Epidermal melanocyte (primary cell): ENCODE measurements around the gene TRIO.

Source experiments
- DNase-seq: peaks from one replicate; pipeline ENCODE4 v3.0.0; 2011; ENCODE audit warnings: low spot score; ENCODE audit not compliant: insufficient read length

TRIO gene

GRCh38 chr5:14286574-14287421, 143.7 kb downstream of the TRIO start:
- no peak for DNase-seq

GRCh38 chr5:14292766-14293658, 149.9 kb downstream of the TRIO start:
- DNase-seq, result no peak

GRCh38 chr5:14295610-14296009, 152.5 kb downstream of the TRIO start:
- no peak for DNase-seq

- no peak for DNase-seq
These were observed 153.6 kb downstream of the TRIO start for GRCh38 chr5:14296533-14297331.

- no peak for DNase-seq
These were observed 154.6 kb downstream of the TRIO start for GRCh38 chr5:14297697-14298096.

GRCh38 chr5:14298126-14298847, 155.1 kb downstream of the TRIO start:
- DNase-seq, result no peak

- DNase-seq, result no peak
These were observed 156.5 kb downstream of the TRIO start for GRCh38 chr5:14299666-14300065.

GRCh38 chr5:14301186-14301585, 158.0 kb downstream of the TRIO start:
- DNase-seq, result no peak

- no peak for DNase-seq
These were observed 159.2 kb downstream of the TRIO start for GRCh38 chr5:14302330-14302729.

GRCh38 chr5:14305045-14305444, 161.9 kb downstream of the TRIO start:
- no peak for DNase-seq

GRCh38 chr5:14306329-14306815, 163.2 kb downstream of the TRIO start:
- no peak for DNase-seq

- DNase-seq, result no peak
These were observed 165.4 kb downstream of the TRIO start for GRCh38 chr5:14308384-14309154.

- no peak for DNase-seq
These were observed 166.1 kb downstream of the TRIO start for GRCh38 chr5:14309199-14309598.

GRCh38 chr5:14309878-14310531, 166.9 kb downstream of the TRIO start:
- DNase-seq, result no peak

- DNase-seq, result no peak
These were observed 167.8 kb downstream of the TRIO start for GRCh38 chr5:14310901-14311300.

GRCh38 chr5:14313986-14314690, 171.0 kb downstream of the TRIO start:
- peak; percentile 49 for DNase-seq

- no peak for DNase-seq
These were observed 173.3 kb downstream of the TRIO start for GRCh38 chr5:14316471-14316870.

- no peak for DNase-seq
These were observed 176.0 kb downstream of the TRIO start for GRCh38 chr5:14319102-14319501.

- DNase-seq, result no peak
These were observed 178.8 kb downstream of the TRIO start for GRCh38 chr5:14321936-14322335.
